ENCODE measurements around the gene TRIOBP. TPM values are rescaled to one million over a fixed set of nuclear protein-coding genes. Genes with fewer than 3 reads are reported as not detected.

TRIOBP gene
- total RNA-seq, 2 experiments from 2014 or later = 45.2 to 45.8 TPM

- ChIA-PET CTCF (interaction anchor here (0.6 to 2.8 kb wide), 4 partner anchors 16 to 88 kb away, joined by 3 to 11 read pairs (median 4); partner anchors contain the start of genes GGA1 and LGALS1), POLR2A (no interaction called here)
- Mint-ChIP-seq H3K27ac (no peak overlapping the region), H3K36me3 (ENCODE audit: low read depth) (peaks cover 13% of the 10 kb centered on the region), H3K27me3 (ENCODE audit: low read depth) (no peaks in the 10 kb centered on the region), H3K9me3 (ENCODE audit: insufficient read depth) (no peaks in the 10 kb centered on the region), H3K4me1 (ENCODE audit: low read depth) (peaks cover 27% of the 10 kb centered on the region), H3K4me3 (no peak overlapping the region)
- ATAC-seq (no peak), DNase-seq (no peak)
Measured at GRCh38 chr22:37697538-37697835, 639 bp downstream of the TRIOBP start.

- no peaks in the 10 kb centered on the region for H3K27me3 Mint-ChIP-seq (ENCODE audit: low read depth)
- ATAC-seq (no peak), DNase-seq (no peak)
- ChIA-PET POLR2A (no interaction called here), CTCF (no interaction called here)
- H3K27ac Mint-ChIP-seq = no peak overlapping the region
- H3K9me3 Mint-ChIP-seq (ENCODE audit: insufficient read depth) = no peaks in the 10 kb centered on the region
- peaks cover 18% of the 10 kb centered on the region for H3K4me1 Mint-ChIP-seq (ENCODE audit: low read depth)
- H3K36me3 Mint-ChIP-seq (ENCODE audit: low read depth) = peaks cover 6% of the 10 kb centered on the region
- H3K4me3 Mint-ChIP-seq = no peak overlapping the region
Measured at GRCh38 chr22:37701141-37701786, 4.4 kb downstream of the TRIOBP start.

GRCh38 chr22:37703906-37704305 lies 7.1 kb downstream of the TRIOBP start:
- Mint-ChIP-seq H3K4me1 (ENCODE audit: low read depth) (peaks cover 9% of the 10 kb centered on the region), H3K9me3 (ENCODE audit: insufficient read depth) (no peaks in the 10 kb centered on the region), H3K27me3 (ENCODE audit: low read depth) (no peaks in the 10 kb centered on the region), H3K4me3 (no peak overlapping the region), H3K27ac (no peak overlapping the region), H3K36me3 (ENCODE audit: low read depth) (peaks cover 3% of the 10 kb centered on the region)
- CTCF ChIA-PET = interaction anchor here (1.5 kb wide), 1 partner anchor 61 kb away, joined by 4 read pairs; no protein-coding TSS in a partner anchor
- no peak for ATAC-seq
- POLR2A ChIA-PET = no interaction called here
- no peak for DNase-seq

- CTCF ChIA-PET = interaction anchor here (1.5 kb wide), 1 partner anchor 61 kb away, joined by 4 read pairs; no protein-coding TSS in a partner anchor
- no peak overlapping the region for H3K27ac Mint-ChIP-seq
- H3K27me3 Mint-ChIP-seq (ENCODE audit: low read depth) = no peaks in the 10 kb centered on the region
- H3K4me1 Mint-ChIP-seq (ENCODE audit: low read depth) = peaks cover 9% of the 10 kb centered on the region
- H3K9me3 Mint-ChIP-seq (ENCODE audit: insufficient read depth) = no peaks in the 10 kb centered on the region
- no peak overlapping the region for H3K4me3 Mint-ChIP-seq
- POLR2A ChIA-PET = no interaction called here
- DNase-seq (no peak), ATAC-seq (no peak)
- peaks cover 3% of the 10 kb centered on the region for H3K36me3 Mint-ChIP-seq (ENCODE audit: low read depth)
Measured at GRCh38 chr22:37704645-37705044, 7.8 kb downstream of the TRIOBP start.

- Mint-ChIP-seq H3K27me3 (ENCODE audit: low read depth) (no peaks in the 10 kb centered on the region), H3K4me1 (ENCODE audit: low read depth) (peaks cover 9% of the 10 kb centered on the region), H3K36me3 (ENCODE audit: low read depth) (peaks cover 5% of the 10 kb centered on the region), H3K27ac (no peak overlapping the region), H3K9me3 (ENCODE audit: insufficient read depth) (no peaks in the 10 kb centered on the region), H3K4me3 (no peak overlapping the region)
- DNase-seq (no peak), ATAC-seq (no peak)
- ChIA-PET POLR2A (no interaction called here), CTCF (no interaction called here)
Measured at GRCh38 chr22:37705205-37705604, 8.4 kb downstream of the TRIOBP start.

- Mint-ChIP-seq H3K27ac (no peak overlapping the region), H3K4me1 (ENCODE audit: low read depth) (no peaks in the 10 kb centered on the region), H3K27me3 (ENCODE audit: low read depth) (no peaks in the 10 kb centered on the region), H3K9me3 (ENCODE audit: insufficient read depth) (no peaks in the 10 kb centered on the region), H3K4me3 (no peak overlapping the region), H3K36me3 (ENCODE audit: low read depth) (peaks cover 3% of the 10 kb centered on the region)
- DNase-seq (no peak), ATAC-seq (no peak)
- ChIA-PET CTCF (no interaction called here), POLR2A (no interaction called here)
Measured at GRCh38 chr22:37708580-37709444, 12.0 kb downstream of the TRIOBP start.

GRCh38 chr22:37709445-37709765 lies 12.6 kb downstream of the TRIOBP start:
- Mint-ChIP-seq H3K9me3 (ENCODE audit: insufficient read depth) (no peaks in the 10 kb centered on the region), H3K36me3 (ENCODE audit: low read depth) (peaks cover 2% of the 10 kb centered on the region), H3K27ac (no peak overlapping the region), H3K4me1 (ENCODE audit: low read depth) (no peaks in the 10 kb centered on the region), H3K4me3 (no peak overlapping the region), H3K27me3 (ENCODE audit: low read depth) (no peaks in the 10 kb centered on the region)
- DNase-seq (no peak), ATAC-seq (no peak)
- ChIA-PET CTCF (no interaction called here), POLR2A (no interaction called here)

- H3K9me3 Mint-ChIP-seq (ENCODE audit: insufficient read depth) = no peaks in the 10 kb centered on the region
- H3K4me3 Mint-ChIP-seq = no peak overlapping the region
- H3K4me1 Mint-ChIP-seq (ENCODE audit: low read depth) = no peaks in the 10 kb centered on the region
- H3K27ac Mint-ChIP-seq = no peak overlapping the region
- CTCF ChIA-PET = no interaction called here
- peaks cover 2% of the 10 kb centered on the region for H3K36me3 Mint-ChIP-seq (ENCODE audit: low read depth)
- POLR2A ChIA-PET = no interaction called here
- DNase-seq = no peak
- no peaks in the 10 kb centered on the region for H3K27me3 Mint-ChIP-seq (ENCODE audit: low read depth)
- ATAC-seq = no peak
Measured at GRCh38 chr22:37710675-37711074, 13.8 kb downstream of the TRIOBP start.

GRCh38 chr22:37711490-37711889 lies 14.6 kb downstream of the TRIOBP start:
- H3K27me3 Mint-ChIP-seq (ENCODE audit: low read depth) = no peaks in the 10 kb centered on the region
- ATAC-seq (no peak), DNase-seq (no peak)
- no peak overlapping the region for H3K4me3 Mint-ChIP-seq
- ChIA-PET CTCF (interaction anchor here (1.1 kb wide), 1 partner anchor 18 kb away, joined by 3 read pairs; no protein-coding TSS in a partner anchor), POLR2A (interaction anchor here (0.9 kb wide), 1 partner anchor 12 kb away, joined by 6 read pairs; no protein-coding TSS in a partner anchor)
- no peaks in the 10 kb centered on the region for H3K9me3 Mint-ChIP-seq (ENCODE audit: insufficient read depth)
- peaks cover 2% of the 10 kb centered on the region for H3K36me3 Mint-ChIP-seq (ENCODE audit: low read depth)
- no peak overlapping the region for H3K27ac Mint-ChIP-seq
- no peaks in the 10 kb centered on the region for H3K4me1 Mint-ChIP-seq (ENCODE audit: low read depth)

GRCh38 chr22:37713761-37714160 lies 16.9 kb downstream of the TRIOBP start:
- Mint-ChIP-seq H3K4me1 (ENCODE audit: low read depth) (no peaks in the 10 kb centered on the region), H3K27me3 (ENCODE audit: low read depth) (no peaks in the 10 kb centered on the region), H3K36me3 (ENCODE audit: low read depth) (peaks cover 2% of the 10 kb centered on the region), H3K4me3 (no peak overlapping the region), H3K27ac (no peak overlapping the region), H3K9me3 (ENCODE audit: insufficient read depth) (no peaks in the 10 kb centered on the region)
- no peak for DNase-seq
- ChIA-PET POLR2A (no interaction called here), CTCF (no interaction called here)
- no peak for ATAC-seq

GRCh38 chr22:37714634-37715033 lies 17.8 kb downstream of the TRIOBP start:
- ATAC-seq = no peak
- H3K27me3 Mint-ChIP-seq (ENCODE audit: low read depth) = no peaks in the 10 kb centered on the region
- H3K36me3 Mint-ChIP-seq (ENCODE audit: low read depth) = peaks cover 2% of the 10 kb centered on the region
- no peak overlapping the region for H3K27ac Mint-ChIP-seq
- CTCF ChIA-PET = no interaction called here
- H3K4me1 Mint-ChIP-seq (ENCODE audit: low read depth) = no peaks in the 10 kb centered on the region
- no peak overlapping the region for H3K4me3 Mint-ChIP-seq
- H3K9me3 Mint-ChIP-seq (ENCODE audit: insufficient read depth) = no peaks in the 10 kb centered on the region
- POLR2A ChIA-PET = no interaction called here
- DNase-seq = no peak

GRCh38 chr22:37715760-37716159 lies 18.9 kb downstream of the TRIOBP start:
- H3K36me3 Mint-ChIP-seq (ENCODE audit: low read depth) = no peaks in the 10 kb centered on the region
- H3K9me3 Mint-ChIP-seq (ENCODE audit: insufficient read depth) = no peaks in the 10 kb centered on the region
- no peak overlapping the region for H3K27ac Mint-ChIP-seq
- ChIA-PET CTCF (no interaction called here), POLR2A (no interaction called here)
- no peaks in the 10 kb centered on the region for H3K27me3 Mint-ChIP-seq (ENCODE audit: low read depth)
- ATAC-seq (no peak), DNase-seq (no peak)
- H3K4me1 Mint-ChIP-seq (ENCODE audit: low read depth) = no peaks in the 10 kb centered on the region
- no peak overlapping the region for H3K4me3 Mint-ChIP-seq

Data from activated CD8-positive, alpha-beta T cell treated with anti-CD3 and anti-CD28 coated beads, Interleukin-2, amount 10 ng/mL, durations not matched to agents 7 days and 5 days (primary cell).